GM10847 (cell line): Measurements from ENCODE around the gene ATP2A2.

Experiments
- POLR2A ChIP-seq: IDR thresholded peaks from 2 replicates; pipeline ENCODE4 v1.6.1; 2011; ENCODE audit not compliant: insufficient read length; ENCODE audit errors: extremely low read depth

The ATP2A2 gene

GRCh38 chr12:110342157-110342556 is 61.1 kb downstream of the ATP2A2 start:
- no peak for TF ChIP-seq POLR2A

- no peak for TF ChIP-seq POLR2A
Observed at GRCh38 chr12:110343114-110343513, 62.1 kb downstream of the ATP2A2 start.

GRCh38 chr12:110343736-110344555 is 62.9 kb downstream of the ATP2A2 start:
- TF ChIP-seq POLR2A = no peak

- TF ChIP-seq POLR2A = no peak
Observed at GRCh38 chr12:110344657-110345056, 63.6 kb downstream of the ATP2A2 start.

- no peak for TF ChIP-seq POLR2A
Observed at GRCh38 chr12:110345176-110345661, 64.2 kb downstream of the ATP2A2 start.

- TF ChIP-seq POLR2A = no peak
Observed at GRCh38 chr12:110345963-110346362, 64.9 kb downstream of the ATP2A2 start.

- no peak for TF ChIP-seq POLR2A
Observed at GRCh38 chr12:110347767-110348166, 66.7 kb downstream of the ATP2A2 start.

- TF ChIP-seq POLR2A = no peak
Observed at GRCh38 chr12:110348431-110349059, 67.5 kb downstream of the ATP2A2 start.

GRCh38 chr12:110349096-110349495 is 68.0 kb downstream of the ATP2A2 start:
- no peak for TF ChIP-seq POLR2A

- TF ChIP-seq POLR2A = no peak
Observed at GRCh38 chr12:110349514-110350151, 68.6 kb downstream of the ATP2A2 start.

GRCh38 chr12:110351119-110351518 is 70.1 kb downstream of the ATP2A2 start:
- no peak for TF ChIP-seq POLR2A

GRCh38 chr12:110352401-110352800 is 71.4 kb downstream of the ATP2A2 start:
- no peak for TF ChIP-seq POLR2A

- no peak for TF ChIP-seq POLR2A
Observed at GRCh38 chr12:110353211-110353965, 72.3 kb downstream of the ATP2A2 start.

- TF ChIP-seq POLR2A = no peak
Observed at GRCh38 chr12:110354172-110354780, 73.2 kb downstream of the ATP2A2 start.

GRCh38 chr12:110355073-110355472 is 74.0 kb downstream of the ATP2A2 start:
- TF ChIP-seq POLR2A = no peak
